Tongue (tissue), 2 donors: Measurements from ENCODE around the gene H1-8. TPM values are rescaled to one million over a fixed set of nuclear protein-coding genes. Genes with fewer than 3 reads are reported as not detected.

Experiments used
- DNase-seq: peaks from one replicate; pipeline ENCODE4 v3.0.0-alpha.2; 2015
- total RNA-seq: library from RNA; depleted of rRNA; stranded (reverse); fragments of >200 nt; gene quantifications from one replicate; pipeline ENCODE4 v1.2.3, GENCODE V29; 2014

The H1-8 gene
- total RNA-seq, 1 donor from 2014 or later = not detected

DNA sequence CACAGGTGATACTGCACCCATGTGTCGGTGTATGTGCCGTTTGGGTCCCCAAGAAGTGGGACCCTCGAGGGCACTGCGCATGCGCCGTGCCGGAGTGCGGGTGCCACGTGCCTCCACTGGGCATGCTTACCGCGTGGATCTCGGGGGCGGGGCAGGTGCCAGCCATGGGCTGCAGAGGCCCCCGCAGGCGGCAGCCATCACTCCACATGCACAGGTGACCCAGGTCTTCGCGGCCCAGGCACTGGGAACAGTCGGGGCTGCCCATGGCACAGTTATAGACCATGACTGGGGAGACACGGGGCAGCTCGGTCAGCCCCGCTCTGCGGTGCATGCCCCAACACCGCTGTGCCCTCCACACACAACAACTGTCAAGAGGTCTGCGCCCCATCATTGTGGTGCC, 31.2 kb downstream of the H1-8 start:
- DNase-seq = no peak

DNA sequence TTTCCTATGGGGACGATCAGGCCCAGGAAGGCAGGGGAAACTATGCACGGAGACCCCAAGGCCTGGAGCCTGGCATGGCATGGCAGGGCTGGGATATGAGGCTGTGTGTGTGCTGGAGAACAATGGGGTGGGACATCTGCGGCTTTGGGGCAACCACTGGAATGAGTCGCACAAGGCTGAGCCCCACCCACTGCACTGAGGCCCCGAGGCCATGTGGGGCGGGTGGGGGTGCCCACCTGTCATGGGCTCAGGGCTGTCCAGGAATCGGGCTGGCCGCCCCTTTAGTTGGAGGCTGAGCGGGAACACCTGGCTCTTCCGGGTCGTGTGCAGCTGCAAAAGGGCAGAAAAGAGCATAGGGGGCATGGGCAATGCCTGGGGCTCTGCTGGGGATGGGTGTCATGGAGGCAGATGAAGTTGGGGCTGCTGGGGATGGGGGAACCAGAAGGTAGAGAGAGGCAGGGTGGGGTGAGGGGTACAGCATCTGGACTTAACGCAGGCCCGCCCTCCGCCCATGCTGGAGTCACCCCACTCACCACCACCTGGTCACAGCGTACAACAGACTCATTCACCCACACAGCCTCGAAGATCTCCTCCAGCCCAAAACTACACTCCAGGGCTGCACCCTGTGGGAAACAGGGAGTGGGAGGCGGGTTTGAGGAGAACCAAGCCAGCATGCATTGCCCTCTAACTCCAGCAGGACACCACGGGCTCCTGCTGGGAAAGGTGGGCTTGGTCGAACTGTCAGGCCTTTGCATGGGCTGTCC, 32.4 kb downstream of the H1-8 start:
- no peak for DNase-seq

DNA sequence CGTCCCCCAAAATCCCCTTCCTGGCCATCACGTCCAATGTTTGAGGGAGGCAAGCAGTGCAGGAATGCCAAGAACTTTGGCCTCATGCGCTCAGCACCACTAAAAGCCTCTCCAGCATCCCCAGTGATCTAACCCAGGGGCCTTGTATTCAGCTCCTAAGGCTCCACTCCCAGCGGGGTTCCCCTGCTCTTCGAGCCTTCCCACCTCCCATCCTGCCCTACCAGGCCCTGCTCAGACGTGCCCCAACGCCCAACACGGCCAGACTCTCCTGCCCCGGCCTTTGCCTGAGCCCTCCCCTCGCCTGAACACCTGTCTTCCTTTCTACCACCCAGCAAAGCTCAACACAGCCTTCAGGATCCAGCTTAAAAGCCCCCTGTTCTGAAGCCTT, 33.0 kb downstream of the H1-8 start:
- no peak for DNase-seq

DNA sequence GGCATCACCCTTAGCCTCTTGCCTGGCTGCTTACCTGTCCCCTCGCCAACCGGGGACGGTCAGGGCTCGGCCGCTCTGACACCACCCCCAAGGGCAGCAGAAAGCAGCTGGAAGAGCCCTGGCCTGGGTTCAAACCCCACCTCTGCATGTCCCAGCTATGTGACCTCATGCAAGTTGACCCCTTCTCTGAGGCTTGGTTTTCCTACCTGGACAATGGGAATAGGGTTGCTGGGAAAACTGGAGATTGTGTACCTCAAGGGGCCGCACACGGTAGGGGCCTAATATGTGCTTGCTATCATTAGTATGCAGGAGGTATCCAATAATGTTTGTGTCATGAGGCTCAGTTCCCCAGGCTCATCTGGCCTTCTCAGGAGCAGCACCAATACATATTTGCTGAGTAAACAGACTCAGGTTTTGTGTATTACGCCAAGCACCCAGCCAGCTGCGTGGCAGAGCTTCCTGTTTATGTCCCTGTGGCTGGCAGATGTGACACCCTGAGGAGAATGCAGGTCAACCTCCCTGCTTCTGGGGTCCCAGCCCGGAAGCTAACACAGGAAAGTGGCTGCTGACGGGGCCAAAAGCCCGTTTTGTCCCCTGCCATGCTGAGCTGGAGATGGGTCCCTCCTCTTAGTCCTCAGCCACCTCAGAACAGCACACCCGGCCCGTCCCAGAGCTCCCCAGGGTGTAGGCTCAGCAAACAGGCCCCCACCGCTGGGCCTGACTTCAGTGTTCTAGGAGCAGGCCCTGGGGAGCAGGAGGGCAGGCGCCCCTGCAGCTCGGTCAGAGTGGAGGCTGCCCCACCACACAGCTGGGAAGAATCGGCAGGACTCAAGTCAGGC, 33.8 kb downstream of the H1-8 start:
- DNase-seq = peak; percentile 34

DNA sequence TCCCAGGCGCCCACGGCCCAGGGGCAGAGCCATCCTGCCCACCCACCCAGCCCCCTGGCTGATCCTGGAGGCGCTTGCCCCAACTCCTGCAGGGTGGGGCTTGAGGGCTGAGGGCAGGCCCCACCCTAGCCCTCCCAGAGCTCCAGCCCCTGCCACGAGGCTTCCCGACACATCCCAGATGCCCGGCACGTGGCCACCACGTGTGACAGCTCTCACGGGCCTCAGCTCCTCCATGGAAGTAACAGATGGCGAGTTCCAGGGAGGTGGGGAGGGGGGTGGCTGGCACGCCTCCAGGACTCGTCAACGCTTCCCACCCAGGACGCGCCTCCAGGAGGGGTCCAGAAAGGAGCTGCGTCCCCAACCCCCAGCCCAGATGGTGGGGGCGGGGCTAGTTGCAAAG, 34.4 kb downstream of the H1-8 start:
- peak; percentile 86 for DNase-seq

DNA sequence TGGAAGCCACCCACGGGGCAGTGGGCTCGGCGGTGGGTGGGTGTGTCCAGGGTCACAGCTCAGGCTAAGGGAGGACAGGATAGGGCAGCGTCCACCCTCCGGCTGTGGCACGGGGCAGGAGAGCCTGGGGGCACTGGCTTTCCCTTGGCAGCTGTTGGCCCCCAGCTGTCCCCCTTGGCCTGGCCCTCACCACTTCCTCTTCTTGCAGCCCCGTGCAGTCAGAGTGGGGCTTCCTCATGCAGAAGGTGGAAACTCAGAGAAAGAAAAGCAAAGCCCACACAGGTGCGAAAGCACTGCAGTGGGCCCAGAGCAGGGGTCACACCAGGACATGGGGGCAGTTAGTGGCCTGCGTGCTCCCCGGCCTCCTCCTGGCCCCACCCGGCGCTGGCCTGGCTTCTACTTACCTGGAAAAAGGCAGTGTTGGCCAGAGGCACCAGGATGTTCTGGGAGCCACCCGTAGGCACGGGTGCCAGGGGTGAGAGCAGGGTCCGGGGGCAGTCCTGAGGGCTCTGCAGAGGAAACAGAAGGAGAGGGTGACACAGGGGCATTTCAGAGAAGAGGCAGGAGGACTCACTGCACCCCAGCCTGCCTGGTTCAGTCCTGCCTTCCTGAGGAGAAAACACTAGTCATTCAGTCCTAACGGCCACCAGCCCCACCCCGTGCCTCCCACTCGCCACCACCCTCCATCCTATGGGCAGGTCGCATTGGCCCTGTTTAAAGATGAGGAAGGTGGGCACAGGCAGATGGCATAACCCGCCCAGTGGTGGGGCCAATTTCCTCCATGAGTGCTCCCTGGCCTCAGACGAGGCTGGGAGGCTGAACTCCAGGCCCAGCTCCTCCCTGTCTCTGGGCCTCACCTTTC, 35.2 kb downstream of the H1-8 start:
- peak; percentile 51 for DNase-seq

DNA sequence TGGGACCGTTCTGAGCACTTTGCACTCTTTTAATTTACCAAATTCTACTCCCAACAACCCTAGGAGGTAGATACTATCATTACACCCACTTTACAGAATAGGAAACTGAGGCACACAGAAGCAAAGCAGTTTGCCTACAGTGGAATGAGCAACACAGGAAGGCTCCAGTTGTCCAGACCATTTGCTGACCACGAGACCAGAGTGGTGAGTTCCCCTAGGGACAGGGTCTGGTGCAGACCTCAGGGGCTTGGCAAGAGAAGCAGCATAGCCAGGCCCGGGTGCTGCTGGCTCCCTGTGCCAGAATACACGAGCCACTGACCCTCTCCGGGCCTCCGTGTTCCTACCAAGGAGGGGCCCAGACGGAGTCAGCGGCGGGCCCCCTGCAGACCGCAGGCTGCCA, 37.0 kb downstream of the H1-8 start:
- no peak for DNase-seq

DNA sequence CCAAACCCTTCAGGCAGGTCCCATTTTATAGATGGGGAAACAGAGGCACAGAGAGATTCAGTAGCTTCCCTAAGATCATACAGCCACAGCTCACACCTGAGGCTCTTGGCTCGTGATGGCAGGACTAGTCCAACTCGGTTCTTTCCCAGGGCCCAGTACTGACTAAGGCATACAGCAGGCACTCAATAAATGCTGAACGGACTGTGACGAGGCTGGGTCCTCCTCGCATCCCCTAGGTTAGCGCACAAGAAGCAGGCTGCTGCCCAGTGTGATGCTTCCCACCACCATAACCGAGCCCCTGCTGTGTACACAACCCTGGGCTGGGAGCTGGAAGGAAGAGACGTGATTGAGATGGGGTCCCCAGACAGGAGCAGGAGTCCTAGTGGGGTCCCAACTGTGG, 38.6 kb downstream of the H1-8 start:
- no peak for DNase-seq

DNA sequence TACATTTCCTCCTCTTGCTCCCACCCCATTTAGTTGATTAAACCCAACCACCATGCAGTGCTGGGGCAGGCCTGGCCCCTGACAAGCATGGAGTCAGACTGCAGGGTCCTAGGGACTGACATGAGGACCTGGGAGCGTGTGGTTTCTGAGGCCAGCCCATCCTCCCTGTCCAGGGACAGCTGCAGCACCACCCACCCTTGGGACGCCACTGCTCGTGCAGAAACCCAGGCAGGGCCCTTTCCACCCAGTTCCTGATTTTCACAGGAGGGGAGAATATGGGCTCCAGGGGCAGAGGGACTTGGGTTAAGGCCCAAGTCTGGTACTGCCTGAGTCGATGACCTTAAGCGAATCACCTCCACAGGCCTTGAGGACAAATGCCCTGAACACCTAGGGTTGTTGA, 39.8 kb downstream of the H1-8 start:
- no peak for DNase-seq

DNA sequence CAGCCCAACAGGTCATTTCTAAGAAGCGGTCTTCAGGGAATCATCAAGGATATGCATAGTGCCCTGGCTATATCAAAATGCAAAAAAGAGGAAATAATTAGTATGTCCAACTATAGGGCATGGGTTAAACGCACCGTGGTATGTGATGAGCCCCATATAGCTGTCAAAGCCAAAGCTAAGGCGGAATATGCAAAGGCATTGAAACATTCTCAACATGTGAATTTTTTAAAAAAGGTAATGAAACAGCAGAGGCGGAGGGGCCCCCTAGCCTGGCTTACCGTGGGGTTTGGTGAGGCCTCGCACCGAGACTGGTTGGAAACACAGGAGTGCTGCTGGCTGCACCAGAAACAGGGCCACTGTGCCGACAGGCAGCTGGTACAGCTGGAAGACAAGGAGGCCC, 40.3 kb downstream of the H1-8 start:
- DNase-seq = no peak

DNA sequence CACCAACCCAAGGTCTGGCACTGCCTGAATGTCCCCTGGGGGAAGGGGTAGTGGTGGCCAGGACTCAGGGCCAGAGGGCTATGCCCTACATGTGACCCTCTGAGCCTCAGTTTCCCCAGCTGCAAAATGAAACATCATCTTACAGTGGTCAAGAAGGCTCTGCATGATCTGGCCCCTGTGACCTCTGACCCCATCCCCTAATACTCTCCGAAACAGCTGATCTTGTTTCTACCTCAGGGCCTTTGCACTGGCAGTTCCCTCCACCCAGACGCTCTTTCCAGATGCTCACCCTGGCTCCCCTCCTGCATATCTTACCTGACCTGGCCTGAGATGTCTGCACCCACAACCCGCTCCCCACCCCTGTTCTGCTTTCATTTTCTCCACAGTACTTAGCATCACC, 41.7 kb downstream of the H1-8 start:
- DNase-seq = no peak

DNA sequence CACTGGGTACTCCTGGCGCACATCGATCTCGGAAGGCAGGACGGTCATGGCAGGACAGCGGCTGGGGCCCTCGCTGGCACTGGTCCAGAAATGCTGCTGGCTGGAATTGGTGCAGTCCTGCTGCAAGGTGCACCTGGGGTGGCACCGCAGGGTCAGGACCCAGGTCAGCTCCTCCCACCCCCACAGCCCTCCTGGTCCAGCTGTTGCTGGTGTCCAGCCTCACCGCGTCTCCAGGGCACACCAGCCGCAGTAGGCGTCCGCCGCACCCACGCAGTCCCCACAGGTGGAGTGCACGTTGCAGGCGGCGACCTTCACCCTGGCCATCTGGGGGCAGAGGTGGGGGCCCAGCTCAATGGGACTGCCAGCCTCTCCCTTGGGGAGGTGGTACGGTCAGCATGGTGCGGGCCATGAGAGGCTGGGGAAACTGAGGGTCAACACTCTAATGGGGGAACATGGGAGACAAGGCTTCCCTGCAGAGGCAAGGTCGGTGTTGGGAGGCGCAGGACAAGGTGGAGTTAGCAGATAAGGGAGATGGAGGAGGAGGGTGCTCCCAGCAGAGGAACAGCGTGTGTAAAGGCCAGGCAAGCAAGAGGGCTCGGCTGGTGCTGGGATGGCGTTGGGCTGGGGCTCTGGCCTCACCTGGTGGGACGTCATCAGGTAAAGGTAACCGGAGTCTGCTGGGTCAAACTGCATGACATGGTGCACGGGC, 43.1 kb downstream of the H1-8 start:
- no peak for DNase-seq

DNA sequence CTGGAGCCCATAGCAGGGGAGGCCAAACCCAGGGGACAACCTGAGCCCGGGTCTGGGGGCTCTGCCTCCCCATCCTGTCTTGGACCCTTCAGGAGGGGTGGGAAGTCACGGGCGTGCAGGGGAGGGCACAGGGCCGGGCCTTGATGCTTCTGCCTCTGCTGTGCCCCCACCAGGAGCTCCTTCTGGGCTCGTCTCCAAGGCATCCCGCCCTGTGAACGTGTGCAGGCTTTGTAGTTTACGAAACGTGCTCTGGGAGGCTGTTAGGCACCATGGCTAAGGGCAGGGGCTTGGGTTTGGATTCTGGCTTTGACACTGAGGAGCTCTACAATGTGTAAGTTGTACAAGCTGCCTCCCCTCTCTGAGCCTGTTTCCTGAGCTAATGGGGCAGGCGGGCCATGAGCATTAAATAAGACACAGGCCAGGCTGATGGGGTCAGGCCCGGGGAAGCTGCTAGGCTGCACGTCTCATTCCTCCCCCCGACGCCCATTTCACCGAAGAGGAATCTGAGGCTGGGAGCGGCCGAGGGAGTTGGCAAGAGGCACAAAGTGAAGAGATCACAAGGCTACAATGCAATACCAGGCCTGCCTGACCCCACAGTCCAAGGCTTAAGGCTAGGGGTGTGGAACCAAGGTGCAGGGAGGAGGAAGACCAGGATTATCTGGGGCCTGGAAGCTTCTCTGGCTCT, 43.9 kb downstream of the H1-8 start:
- DNase-seq = no peak

DNA sequence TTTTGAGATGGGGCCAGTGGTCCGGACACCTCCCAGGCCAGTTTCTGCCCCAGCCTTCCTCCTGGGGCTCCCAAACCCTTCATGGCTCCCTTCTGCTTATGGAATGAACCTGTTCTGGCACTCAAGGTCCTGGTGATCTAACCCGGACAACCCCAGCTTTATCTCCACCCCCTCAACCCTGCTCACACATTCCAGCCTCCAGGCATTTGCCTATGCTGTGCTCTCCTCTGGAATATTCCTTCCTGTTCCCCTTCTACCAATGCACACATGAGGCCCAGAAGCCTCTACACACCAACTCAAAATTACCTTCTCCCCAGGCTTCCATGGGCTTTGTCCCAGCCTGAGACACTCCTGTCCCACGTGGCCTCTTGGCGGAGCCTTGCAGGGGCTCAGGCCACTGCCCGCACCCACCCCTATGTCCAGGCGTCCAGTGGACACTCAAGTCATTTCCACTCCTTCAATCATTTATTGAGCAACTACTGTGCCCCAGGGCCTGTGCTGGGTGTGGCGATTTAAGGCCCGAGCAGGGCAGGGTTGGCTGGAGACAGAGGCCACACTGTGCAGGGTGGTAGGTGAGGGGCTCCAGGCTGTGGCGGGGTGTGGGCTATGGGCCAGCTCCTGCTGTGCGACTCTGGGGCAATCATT, 44.7 kb downstream of the H1-8 start:
- no peak for DNase-seq

DNA sequence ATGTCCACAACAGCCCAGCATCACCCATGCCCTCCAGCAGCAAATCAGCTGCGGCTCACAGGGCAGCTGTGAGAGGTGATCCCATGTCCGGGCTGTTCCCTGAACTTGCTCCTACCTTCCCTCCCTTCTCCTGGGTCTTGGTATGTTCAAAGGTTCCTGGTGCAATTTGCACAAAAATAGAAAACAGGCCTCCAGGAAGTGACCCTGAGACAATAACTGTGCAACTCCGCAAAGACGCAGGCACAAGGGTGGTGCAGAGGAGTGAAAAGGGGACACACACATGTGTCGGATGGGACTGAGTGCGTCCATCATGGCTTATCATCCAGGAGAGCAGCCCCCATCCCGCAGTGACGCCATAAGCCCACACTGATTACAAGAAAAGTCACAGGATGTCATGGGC, 47.2 kb downstream of the H1-8 start:
- no peak for DNase-seq

DNA sequence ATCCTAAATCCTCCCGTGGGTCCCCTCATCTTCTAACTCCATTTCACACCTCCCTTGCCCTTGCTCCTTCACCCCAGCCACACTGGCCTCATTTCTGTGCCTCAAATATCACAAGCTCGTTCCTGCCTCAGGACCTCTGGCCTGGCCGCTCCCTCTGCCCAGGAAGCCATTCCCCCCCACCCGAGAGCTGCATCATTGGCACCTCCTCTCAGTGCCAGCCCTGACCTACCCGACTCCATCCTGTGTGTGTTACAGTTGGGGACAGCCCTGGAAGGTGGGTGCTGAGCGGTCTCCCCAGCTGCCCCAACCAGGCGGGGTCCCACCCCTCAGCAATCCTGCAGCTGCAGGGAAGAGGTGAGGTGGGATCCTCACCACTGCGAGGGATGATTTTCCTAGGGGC, 49.0 kb downstream of the H1-8 start:
- DNase-seq = no peak

DNA sequence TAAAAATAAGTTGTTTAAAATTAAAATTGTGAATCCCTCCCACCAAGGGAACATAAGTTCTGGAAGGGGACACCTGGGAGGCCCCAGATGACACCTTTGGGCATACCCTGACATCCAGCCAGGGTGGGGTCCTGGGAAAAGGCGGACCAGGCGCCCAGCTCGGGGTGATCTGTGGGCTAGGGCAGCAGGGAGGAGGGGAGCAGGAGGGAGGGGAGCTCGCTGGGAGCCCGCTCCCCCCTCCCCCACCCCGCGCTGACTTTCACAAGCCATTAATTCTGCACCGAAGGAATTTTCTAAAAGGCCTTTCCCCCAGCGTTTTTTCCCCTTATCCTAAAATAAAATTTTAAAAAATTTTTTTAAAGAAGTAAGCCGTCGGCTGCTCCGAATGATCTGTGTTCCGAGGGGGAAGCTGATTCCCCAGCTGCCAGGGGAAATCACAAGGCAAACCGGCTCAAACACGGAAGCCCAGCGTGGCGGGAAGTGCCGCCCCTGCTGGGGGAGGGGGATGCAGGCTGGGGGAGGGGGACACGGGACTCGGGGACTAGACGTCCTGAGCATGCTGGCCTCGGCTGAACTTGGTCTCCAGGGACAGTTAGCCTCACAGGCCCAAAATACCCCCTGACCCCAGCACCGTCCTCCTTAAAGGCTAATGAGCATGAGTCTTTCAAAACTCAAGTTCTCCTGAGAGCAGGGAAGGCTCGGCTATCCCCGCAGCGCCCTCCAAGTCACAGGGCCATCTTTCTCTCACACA, 49.6 kb downstream of the H1-8 start:
- DNase-seq = peak; percentile 67

DNA sequence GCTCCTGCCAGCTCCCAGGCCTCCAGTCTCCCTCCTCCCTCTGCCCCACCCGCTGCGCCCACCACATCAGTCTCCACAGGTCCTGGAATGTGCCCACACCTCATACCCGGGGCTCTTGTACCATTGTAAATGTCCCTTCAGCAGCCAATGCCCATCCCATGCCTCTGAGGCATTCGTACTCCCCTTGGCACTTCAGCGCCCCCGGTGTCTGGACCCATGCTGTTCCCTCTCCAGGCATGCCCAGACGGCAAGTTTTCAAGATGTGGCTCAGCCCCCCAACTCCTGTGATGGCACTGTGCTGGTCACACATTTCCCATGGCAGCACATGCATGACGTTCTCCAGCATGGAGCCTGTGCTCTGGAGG, 50.2 kb downstream of the H1-8 start:
- no peak for DNase-seq

DNA sequence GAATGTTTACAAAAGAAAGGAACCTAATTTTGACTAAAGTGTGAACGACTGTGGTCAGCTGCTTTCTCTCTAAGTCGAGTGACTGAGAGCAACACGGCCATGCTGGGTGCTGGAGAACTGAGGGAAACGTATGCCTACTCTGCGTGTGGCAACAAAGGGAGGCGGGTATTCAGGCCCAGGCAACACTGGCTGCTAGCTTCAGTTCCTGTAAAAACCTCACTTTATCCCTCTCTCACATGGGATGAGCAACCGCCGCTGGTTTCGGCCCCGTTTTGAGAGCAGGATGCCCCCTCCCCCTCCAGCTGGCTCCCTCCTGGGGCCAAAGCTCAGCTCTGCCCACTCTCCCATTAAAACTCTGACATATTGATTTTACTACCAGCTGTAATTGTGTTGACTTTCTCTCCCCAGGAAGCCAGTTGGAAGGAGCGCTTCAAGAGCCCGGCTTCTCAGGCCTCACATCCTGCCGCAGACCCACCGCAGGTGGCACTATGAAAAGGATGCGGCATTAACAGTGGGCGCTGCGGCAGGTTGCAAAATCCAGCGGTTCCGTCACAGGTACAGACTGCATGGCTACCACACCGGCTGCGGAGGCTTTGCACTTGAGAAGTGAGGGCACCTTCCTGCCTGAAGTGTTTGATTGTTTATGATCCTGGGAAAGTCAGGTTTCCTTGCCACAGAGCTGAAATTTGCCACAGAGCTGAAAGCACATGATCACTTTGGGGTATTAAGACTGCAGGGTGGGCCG, 50.8 kb downstream of the H1-8 start:
- DNase-seq = no peak

DNA sequence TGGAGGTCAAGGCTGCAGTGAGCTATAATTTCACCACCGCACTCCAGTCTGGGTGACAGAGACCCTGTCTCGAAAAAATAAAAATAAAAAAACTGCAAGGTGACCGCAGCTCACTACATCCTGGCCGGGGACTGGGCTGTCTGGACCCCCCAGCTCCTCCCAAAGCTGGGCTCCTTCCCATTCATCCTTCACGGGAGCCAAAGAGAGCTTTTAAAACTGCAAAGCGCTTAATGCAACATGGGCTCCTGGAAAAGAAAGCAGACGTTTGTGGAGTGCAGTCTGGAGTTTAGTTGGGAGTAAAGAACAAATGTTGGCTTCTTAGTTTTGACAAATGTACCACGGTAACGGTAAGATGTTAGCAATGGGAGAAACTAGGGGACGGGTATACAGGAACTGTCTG, 51.4 kb downstream of the H1-8 start:
- peak; percentile 64 for DNase-seq
